ENCODE results near the gene CHCHD6.

The CHCHD6 gene

DNA sequence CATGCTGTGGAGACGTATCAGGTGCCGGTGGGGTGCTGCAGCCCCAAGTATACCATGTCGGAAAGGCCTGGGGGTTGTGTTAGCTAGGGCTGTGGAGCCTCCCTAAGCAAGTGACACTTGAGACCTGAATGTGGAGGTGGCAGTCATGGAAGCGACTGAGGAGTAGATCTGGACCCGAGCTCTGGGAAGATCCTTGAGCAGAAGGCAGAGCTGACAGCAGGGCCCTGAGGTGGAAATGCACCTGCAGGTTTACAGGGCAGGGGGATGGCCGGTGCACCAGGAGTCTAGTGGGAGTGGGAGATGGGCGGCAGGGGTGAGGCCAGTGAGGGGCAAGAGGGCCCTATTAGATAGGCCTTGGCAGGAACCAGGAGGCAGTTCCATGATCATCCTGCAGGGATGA lies 187.1 kb downstream of the CHCHD6 start:
- H3K27ac ChIP-seq: no peak overlapping the region
- no peak for TF ChIP-seq CTCF (conservative IDR thresholded peaks at IDR 0.05)

DNA sequence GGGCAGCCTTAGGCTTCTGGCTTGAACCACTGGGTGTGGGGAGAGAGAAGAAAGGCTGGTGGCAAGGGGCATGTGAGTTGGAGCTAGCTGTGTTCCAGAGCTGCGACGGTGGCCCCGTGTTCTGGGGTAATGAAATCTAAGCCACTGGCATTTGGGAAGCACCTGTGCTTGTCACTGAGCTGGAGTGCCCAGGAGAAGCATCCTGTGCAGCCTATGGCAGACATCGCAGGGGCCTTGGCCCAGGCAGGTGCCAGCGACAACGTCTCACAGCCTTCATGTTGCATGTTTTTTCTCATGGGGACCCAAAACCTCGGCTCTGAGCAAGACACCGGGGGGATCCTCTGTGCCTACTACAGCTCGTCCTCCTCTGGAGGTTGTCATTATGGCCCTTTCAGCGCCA lies 187.8 kb downstream of the CHCHD6 start:
- TF ChIP-seq CTCF (conservative IDR thresholded peaks at IDR 0.05): no peak
- no peak overlapping the region for H3K27ac ChIP-seq

DNA sequence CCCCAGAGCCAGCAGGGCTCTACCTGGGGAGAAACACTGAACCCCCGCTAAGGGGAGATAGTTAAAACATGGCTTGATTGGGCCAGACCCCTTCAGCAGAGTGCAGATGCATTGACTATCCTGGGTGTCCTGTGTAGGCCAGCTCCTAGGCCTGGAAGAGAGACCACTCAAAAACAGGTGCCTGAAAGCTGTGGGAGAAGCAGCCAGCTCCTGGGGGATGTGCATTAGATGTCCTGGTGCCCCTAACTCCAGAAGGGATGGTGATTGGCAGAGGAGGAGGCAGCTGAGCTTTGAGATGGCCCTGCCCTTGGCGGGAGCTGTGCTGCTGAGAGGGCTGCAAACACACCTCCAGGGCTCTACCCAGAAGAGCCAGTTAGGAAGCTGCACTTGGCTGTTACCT lies 189.6 kb downstream of the CHCHD6 start:
- no peak overlapping the region for H3K27ac ChIP-seq
- no peak for TF ChIP-seq CTCF (conservative IDR thresholded peaks at IDR 0.05)

DNA sequence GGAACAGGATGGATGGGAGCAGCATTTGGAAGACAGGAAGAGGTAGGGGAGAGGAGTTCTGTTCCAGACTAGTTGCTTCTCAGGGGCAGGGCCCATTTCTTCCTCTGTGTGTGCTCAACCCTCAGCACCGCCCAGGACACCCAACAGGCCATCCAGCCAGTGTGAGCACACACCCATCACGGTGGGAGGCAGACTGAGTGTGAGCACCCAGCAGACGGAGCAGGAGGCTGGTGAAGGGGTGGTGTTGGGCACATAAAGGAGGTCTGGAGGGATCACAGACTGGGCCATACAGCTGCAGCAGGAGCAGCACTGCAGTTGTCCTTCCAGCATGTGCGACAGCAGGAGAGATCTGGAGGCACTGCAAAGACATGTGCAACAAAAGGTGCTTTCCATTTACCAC lies 190.4 kb downstream of the CHCHD6 start:
- H3K27ac ChIP-seq: no peak overlapping the region
- no peak for TF ChIP-seq CTCF (conservative IDR thresholded peaks at IDR 0.05)

DNA sequence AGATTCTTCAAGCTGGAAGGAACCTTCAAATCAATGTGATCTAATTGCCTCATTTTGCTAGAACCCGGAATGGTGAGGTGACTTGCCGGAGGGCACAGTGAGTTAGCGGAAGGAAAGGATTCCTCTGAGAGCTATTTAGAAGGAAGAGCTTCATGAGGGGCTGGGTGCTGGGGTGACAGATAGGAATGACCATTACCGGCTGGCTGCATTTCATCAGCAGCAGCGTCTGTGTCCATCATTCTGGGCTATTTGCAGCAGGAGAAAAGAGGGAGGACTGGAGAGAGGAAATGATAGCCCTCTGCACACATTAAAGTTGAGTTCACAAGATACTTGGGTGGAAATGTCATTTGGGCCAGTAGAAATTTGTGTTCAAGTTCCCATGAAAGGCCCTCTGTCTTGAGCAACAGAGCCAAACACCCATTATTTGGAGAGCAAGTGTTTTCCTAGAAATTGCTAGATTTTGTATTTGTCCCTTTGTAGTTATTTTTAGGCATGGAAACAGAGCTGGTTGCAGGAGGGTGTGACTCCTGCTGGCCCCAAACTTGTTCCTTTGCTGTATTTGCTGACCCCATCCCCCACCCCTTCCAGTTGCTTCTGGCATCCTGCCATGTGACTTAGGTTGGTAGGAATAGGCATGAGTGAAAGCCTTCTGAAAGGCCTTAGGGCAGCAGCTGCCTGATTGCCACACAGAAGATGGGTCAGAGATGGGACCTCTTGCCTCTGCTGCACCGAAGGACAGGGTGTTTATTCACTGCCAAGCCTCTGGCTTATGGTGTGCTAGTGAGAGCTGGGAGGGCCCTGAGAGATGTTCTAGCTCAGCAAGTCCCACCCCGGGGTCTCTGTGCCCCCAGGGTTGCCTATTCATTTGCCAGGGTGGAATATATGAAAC lies 191.4 kb downstream of the CHCHD6 start:
- no peak overlapping the region for H3K27ac ChIP-seq
- TF ChIP-seq CTCF (conservative IDR thresholded peaks at IDR 0.05): no peak

DNA sequence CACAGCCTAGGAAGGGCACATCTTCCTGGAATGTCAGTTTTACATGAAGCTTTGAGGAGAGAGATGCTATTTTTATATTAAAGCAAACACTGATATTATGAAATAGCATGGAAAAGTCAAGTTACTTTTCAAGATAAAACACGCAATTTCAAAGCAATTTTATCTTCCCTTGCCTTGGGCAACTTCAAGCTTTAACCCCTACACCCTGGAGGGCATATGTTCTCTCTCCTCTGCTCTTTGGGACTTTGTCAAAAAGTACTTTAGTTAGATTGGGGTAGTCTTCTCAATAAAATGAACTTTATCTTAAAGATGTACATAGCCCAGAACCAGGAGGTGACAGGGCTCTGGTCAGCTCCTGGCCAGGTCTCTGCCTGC lies 192.0 kb downstream of the CHCHD6 start:
- H3K27ac ChIP-seq: no peak overlapping the region
- no peak for TF ChIP-seq CTCF (conservative IDR thresholded peaks at IDR 0.05)

- no peak for TF ChIP-seq CTCF (conservative IDR thresholded peaks at IDR 0.05)
- no peak overlapping the region for H3K27ac ChIP-seq
These were observed 192.9 kb downstream of the CHCHD6 start for GRCh38 chr3:126896968-126897367.
